HG03095 (cell line): Measurements from ENCODE around the gene PTPN11.
"Not testable (repeated sequence)": the region's sequence is repeated elsewhere in the genome, so short reads cannot be mapped to it uniquely, and the experiment has no call there.

Experiments
- ATAC-seq: cut with Tn5 transposase; IDR thresholded peaks from one replicate; pipeline ENCODE4 v1.9.1; 2021; ENCODE audit warnings: moderate library complexity; ENCODE audit not compliant: unreplicated experiment

Gene PTPN11

DNA sequence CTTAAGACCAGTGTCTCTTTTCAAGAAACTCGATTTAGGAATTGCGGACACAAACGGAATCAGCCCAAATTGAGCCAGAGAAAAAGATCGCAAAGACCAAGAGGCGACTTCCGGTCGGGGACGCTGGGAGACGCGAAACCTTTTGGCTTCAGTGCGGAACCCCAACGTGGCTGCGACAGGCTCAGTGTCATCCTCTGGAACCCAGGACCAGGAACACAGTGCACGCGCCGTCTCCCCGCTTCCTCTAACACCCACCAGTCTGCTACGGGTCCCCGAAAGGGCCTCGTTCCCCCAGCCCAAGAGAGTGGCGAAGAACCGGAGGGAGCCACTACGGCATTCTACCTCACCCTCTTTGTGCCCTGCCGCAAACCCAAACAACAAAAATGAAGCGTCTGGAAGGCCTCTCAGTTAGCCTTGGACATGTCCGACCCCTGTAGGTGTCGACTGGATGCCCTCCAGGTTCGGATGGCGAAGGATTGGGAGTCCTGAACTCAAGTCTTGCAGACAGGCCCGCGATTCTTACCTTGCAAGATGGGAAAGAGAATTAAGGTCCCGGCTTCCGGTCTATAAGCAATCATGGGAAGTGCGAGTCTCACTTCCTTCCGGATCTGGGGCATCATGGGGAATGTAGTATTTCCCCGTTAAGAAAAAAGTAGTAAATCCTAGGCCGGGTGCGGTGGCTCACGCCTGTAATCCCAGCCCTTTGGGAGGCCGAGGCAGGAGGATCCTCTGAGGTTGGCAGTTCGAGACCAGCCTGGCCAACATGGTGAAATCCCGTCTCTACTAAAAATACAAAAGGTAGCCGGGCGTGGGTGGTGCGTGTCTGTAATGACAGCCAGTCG, 9.5 kb upstream of the PTPN11 start, which contains the start of gene RPL6:
Gene RPL6 (minus strand): TSS at position 542 of the 842 bp plus-strand sequence. CDS start 949 bp downstream, outside the sequence.
- peak; percentile 65 for ATAC-seq

DNA sequence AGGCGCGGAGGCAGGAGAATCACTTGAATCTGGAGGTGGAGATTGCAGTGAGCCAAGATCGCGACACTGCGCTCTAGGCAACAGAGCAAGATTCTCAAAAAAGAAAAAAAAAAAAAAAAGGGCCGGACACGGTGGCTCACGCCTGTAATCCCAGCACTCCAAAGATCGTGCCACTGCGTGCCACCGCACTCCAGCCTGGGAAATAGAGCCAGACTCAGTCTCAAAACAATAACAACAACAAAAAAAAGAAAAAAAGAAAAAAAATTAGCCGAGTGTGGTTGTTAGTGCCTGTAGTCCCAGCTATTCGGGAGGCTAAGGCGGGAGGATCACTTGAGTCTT, 8.9 kb upstream of the PTPN11 start:
- no peak for ATAC-seq

DNA sequence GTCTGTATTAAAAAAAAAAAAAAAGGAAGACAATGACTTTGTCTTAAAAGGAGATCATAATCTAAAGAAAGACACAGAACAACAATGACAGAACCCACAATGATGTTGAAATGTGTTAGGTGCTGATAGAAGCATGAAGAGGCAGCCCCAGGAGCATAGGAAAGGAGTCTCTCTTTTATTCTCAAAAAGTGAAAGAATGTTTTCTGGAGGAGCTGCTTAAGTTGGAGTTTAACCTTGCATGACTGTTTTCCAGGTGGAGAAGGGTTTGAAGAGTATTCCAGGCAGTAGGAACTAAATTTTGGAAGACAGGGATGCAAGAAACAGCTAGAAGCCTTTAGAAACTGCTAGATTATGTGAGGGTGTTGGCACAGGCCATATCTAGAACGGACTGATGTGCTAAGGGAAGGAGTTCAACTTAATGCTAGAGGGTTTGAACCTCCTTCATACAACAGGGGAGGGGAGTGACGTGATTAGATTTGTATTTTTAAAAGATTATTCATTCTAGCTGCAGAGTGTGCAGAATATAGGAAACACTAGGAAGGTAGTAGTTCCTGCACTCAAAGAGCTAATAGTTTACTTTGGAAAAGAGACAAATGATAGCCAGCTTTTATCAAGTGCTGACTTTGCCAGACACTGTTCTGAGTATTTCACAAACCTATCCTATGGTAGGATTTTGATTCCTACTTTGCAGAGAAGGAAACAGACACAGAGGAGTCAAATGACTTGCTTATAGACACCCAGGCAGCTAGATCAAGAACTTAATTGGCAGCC, 4.7 kb upstream of the PTPN11 start:
- ATAC-seq: no peak

DNA sequence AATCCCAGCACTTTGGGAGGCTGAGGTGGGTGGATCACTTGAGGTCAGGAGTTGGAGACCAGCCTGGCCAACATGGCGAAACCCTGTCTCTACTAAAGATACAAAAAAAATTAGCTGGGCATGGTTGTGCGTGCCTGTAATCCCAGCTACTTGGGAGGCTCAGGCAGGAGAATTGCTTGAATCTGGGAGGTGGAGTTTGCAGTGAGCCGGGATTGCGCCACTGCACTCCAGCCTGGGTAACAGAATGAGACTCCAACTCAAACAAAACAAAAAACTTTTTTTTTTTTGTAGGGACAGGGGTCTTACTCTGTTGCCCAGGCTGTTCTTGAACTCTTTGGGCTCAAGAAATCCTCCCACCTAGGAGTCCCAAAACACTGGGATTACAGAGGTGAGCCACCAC, 3.3 kb upstream of the PTPN11 start:
- ATAC-seq: not testable (repeated sequence)

DNA sequence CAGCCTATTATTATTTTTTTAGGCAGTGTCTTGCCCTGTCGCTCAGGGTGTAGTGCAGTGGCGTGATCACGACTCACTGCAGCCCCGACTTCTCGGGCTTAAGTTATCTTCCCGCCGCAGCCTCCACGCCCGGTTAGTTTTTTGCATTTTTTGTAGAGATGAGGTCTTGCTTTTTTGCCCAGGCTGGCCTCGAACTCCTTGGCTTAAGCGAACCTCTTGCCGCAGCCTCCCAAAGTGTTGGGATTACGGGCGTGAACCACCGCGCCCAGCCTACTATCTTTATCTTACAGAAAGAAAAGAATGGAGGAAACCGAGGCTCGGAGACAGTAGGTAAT, 507 bp upstream of the PTPN11 start:
- ATAC-seq: no peak

DNA sequence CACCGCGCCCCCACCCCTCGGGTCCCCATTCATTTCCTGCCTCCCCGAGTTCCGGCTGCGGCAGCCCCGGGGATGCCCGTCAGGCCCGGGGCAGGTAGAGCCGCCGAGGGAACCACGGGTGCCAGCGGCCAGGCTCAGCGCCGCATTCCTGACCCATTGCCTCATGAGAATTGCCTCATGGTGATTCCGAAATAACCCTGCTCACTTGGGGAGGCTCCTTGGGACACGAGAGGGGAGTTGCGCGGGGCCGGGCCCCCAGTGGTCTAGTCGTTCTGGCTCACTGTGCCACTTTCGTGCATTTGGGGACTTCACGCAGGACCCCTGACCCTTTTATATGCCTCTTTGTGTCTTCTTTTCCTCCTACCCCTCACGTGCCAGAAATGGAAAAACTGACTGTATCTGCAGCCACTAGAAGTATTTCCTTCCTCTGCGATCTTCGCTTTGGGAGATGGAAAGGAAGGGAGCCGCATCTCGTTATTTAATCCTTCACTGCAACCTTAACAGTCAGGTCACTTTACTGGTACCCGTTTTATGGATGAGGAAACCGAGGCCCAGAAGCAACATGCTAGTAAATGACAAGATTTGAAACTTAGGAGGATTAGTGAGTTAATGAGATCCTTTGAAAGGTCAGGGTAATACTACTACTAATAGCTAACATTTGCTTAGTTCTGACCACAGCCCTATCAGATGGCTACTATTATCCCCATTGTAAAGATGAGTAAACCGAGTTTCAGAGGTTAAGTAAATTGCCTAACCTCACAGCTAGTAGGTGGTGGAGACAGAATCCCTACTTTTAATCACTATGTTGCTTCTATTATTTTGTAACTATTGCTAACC, 768 bp downstream of the PTPN11 start:
- no peak for ATAC-seq

DNA sequence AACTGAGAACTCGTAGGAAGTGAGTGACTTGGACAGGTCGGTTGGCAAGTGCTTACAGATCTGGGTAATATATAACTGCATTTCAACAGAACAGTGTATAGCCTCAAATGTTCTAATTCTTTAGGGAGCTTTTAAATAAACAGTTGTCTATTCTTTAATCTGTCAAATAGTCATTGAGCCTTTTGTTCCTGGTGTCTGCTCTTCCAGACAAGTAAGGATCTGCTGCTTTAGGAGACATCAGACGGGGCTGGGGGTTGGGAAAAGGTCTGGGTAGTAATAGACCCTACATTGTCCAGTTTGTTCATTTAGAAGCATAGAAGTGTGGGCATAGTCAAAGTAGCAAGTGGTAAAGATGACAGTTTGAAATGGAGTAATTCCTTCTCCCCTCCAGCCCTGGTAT, 2.0 kb downstream of the PTPN11 start:
- no peak for ATAC-seq

DNA sequence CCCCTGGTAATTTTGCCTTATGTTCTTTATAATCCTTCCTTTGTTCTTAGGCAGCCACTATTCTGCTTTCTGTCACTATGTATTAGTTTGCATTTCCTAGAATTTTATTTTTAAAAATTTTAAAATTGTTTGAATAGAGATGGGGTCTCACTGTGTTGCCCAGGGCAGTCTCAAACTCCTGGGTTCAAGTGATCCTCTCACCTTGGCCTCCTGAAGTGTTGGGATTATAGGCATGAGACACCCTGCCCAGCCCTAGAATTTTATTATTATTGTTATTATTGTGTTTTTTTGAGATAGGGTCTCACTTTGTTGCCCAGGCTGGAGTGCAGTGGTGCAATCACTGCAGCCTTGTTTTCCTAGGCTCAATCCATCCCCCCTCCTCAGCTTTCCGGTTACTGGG, 2.6 kb downstream of the PTPN11 start:
- ATAC-seq: no peak

DNA sequence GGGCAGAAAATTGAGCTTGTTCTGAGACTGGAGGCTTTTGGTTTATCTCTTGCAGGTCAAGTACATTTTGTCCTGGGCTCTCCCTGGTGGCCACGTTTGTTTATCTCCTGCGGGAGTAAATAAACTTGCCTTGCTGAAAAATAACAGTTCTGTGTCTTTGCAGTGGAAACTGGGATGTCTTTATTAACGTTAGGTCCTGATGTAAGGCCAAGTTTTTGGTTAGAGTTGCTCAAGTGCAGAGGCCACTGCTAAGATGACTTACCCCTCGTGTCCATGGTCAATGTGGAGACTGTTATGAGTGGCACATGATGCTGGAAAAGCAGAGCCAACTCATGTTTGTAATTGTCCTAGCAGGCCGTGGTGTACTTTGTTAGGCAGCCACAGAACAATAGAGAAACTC, 3.8 kb downstream of the PTPN11 start:
- no peak for ATAC-seq

DNA sequence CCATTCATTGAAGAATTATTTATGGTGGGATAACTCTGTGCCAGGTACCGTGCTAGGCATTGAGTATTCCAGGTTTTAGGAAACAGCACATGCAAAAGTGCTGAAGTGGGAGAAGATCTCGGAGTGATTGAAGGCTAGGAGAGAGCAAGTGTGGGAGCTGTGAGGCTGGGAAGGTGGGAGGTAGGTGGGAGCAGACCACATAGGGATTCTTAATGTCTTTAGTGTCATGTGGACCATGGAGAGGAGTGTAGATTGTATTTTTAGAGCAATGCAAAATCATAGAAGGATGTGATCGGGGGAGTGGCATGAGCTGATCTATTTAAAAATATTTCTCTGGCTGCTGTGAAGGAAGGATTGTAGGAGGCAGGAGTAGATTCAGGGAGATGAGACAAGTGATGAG, 5.4 kb downstream of the PTPN11 start:
- no peak for ATAC-seq

DNA sequence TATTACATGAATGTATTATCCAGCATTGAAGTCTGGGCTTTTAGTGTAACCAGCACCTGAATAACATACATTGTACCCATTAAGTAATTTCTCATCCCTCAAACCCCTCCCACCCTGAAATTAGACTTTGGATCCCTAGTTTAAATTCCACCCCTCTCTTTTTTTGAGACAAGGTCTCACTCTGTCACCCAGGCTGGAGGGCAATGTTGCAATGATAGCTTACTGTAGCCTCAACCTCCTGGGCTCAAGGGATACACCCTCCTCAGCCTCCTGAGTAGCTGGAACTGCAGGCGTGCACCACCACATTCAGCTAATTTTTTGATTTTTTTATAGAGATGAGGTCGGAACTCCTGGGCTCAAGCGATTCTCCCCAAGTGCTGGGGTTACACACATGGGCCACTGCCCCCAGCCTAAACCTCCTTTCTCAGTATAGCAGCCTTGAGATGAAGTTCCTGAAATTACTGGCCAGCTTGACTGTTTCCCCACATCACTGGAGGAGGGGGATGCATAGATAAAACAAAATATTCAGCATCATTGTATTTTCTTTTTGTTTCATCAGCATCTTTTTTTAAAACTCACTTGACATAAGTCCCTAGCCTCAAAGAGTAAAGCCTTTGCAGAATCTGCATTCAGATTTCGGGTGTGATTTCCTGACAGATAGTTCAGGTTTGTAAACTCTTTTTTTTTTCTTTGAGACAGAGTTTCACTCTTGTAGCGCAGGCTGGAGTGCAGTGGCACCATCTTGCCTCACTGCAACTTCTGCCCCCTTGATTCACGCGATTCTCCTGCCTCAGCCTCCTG, 7.0 kb downstream of the PTPN11 start:
- ATAC-seq: no peak

DNA sequence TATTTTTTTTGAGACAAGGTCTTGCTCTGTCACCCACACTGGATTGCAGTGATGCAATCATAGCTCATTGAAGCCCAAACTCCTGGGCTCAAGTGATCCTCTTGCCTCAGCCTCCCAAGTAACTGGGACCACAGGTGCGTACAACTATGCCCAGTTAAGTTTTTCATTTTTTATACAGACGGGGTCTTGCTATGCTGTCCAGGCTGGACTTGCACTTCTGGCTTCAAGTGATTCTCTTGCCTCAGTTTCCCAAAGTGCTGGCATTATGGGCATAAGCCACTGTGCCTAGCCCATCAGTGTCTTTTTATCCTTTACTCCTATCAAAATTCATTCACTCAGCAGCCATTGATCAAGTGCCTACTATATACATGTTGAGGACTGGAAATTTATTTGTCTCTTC, 9.0 kb downstream of the PTPN11 start:
- ATAC-seq: no peak

DNA sequence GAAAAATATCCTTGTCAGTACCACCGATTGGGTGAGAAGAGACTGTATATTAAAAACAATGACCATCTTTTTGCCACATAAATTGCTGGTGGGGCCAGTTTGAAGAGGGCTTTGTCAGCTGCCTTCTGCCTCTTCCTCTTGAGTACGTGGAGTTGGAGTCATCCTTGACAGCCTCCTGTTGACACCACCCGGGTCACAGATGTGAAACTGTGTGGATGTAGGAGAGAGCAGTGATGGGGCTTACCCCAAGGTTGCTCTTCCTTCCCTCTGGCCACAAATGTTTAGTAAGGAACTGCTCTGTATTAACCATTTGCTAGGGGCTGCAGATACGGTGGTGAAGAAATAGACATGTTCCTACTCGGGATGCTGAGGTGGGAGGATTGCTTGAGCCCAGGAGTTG, 12.2 kb downstream of the PTPN11 start:
- ATAC-seq: no peak

DNA sequence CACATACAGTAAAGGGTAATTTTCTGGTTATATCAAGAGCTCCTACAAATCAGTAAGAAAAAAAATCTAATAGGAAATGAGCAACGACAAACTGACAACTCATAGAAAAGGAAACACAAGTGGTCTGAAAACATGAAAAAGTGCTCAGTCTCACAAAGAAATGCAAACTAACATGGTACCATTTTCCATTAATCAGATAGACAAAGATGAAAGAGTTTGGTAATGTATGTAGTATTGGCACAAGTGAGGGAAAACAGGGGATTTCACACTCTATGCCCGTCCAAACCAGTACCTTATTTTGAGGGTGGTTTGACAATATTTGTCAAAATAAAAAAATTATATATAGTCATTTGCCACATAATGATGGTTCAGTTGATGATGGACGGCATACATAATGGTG, 13.2 kb downstream of the PTPN11 start:
- no peak for ATAC-seq

DNA sequence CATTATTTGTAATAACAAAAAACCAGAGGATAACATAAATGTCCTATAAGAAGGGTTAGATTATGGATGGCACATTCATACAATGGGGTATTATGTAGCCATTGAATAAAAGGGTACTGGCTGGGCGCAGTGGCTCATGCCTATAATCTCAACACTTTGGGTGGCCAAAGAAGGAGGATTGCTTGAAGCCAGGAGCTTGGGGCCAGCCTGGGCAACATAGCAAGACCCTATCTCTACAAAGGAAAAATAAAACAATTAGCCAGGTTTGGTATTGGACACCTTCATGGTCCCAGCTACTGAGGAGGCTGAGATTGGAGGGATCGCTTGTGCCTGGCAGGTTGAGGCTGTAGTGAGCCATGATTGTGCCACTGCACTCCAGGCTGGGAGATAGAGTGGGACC, 14.8 kb downstream of the PTPN11 start:
- no peak for ATAC-seq

DNA sequence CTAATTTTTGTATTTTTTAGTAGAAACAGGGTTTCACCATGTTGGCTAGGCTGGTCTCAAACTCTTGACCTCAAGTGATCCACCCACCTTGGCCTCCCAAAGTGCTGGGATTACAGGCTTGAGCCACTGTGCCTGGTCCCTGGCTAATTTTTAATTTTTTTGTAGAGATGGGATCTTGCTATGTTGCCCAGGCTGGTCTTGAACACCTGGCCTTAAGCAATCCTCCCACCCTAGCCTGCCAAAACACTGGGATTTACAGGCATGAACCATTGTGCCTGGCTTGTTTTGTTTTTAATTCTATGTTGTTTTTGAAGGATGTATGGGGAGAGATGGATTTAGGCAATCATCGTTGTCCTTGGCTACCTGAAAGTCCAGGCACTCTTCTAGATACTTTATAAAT, 19.9 kb downstream of the PTPN11 start:
- not testable (repeated sequence) for ATAC-seq

DNA sequence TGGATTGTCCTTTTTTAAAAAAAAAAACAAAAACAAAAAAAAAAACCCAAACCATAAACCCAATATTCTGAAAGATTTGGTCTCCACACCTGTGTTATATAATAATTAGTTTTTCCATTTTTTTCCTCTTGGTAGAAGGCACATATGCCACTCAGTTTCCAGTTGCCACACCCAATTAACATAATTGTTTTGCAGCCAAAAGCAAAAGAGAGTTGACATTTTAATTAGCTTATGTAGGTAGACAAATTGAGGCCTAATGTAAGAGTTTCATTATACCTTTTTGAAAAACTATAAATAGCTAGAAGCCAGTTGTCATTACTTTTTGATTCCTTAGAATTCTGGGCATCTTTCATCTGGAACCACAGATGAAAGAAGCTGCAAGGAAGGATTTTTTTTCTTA, 21.0 kb downstream of the PTPN11 start:
- no peak for ATAC-seq

DNA sequence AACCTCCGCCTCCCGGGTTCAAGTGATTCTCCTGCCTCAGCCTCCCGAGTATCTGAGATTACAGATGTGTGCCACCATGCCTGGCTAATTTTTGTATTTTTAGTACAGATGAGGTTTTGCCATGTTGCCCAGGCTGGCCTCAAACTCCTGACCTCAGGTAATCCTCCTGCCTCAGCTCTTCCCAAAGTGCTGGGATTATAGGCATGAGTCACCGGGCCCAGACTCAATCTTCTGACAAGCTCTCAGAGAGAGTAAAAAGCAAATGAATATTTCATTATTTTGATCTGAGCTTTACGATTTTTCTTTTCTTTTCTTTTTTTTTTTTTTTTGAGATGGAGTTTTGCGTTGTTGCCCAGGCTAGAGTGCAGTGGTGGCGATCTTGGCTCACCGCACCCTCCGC, 21.9 kb downstream of the PTPN11 start:
- not testable (repeated sequence) for ATAC-seq

DNA sequence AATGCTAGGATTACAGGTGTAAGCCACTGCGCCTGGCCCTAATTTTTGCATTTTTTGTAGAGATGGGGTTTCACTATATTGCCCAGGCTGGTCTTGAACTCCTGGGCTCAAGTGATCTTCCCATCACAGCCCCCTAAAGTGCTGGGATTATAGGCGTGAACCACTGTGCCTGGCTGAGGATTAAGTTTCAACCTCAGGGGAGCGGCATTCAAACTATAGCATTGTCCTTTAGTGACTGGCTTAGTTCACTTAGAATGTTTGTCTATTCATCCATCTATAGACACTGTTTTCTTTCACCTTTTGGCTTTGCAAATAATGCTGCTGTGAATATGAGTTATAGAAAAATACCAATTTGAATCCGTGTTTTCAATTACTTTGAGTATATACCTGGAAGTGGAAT, 25.2 kb downstream of the PTPN11 start:
- ATAC-seq: no peak

DNA sequence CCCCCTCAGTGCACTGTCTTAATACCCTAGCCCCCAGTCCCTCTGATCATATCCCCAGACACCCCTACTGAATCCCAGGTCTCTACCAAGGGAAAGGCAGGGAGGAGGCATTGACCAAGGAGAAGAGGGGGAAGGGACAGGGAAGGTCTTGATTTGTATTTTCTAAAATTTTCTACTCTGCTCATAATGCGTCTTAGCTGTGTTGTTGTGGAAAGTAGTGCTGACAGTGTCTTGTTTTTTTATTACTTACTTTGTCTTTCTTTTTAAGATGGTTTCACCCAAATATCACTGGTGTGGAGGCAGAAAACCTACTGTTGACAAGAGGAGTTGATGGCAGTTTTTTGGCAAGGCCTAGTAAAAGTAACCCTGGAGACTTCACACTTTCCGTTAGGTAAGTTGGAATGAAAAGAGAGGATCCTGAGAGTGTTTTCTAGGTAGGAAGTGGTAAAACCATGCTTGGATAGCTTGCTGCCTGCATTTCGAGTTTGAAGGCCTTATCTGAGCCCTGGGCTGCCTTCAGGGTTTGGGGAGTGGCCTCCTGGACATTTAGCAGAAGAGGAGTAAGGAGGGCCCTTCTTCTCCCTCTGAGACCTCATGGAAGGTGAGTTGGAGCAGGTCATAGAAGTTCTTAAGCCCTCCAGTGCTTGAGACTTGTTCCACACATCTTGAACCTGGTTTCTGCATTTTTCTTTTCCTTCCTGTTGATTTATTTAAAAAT, 27.4 kb downstream of the PTPN11 start:
- no peak for ATAC-seq
